CD4-positive, alpha-beta T cell (primary cell): Measurements from ENCODE around the gene SELENOV. TPM values are rescaled to one million over a fixed set of nuclear protein-coding genes. Genes with fewer than 3 reads are reported as not detected.

Source experiments
- ATAC-seq: fragments of 200-7000 bp; cut with Tn5 transposase; one replicate; pipeline ENCODE4 v1.10.0; 2022; ENCODE audit warnings: mild to moderate bottlenecking; ENCODE audit not compliant: poor library complexity
- CTCF ChIA-PET: fragments of 350-600 bp; sonication (Branson Sonifier 250); formaldehyde crosslinking; loops from one replicate; lab custom pipeline; 2021; ENCODE audit warnings: antibody characterized with exemption, inconsistent platforms; lab: Charles Lee
- POLR2A ChIA-PET: fragments of 350-600 bp; sonication (Branson Sonifier 250); formaldehyde crosslinking; loops from one replicate; lab custom pipeline; 2021; ENCODE audit warnings: antibody characterized with exemption, inconsistent platforms; lab: Charles Lee
- DNase-seq, 14 experiments: peaks; one replicate each; pipeline ENCODE4 v3.0.0-alpha.2; 2013 to 2020; ENCODE audit warnings: mixed read lengths in 2 of 14
- H3K27ac ChIP-seq, 2 donors: one replicate each; pipeline versions ENCODE4 v1.5.1 to v1.7.0; 2013; ENCODE audit warnings: low read length in 2 of 2, low read depth in 1 of 2, mild to moderate bottlenecking in 1 of 2
- H3K27me3 ChIP-seq, 2 experiments: 1 replicate in 1 of 2; 2 replicates in 1 of 2; pipeline versions ENCODE4 v1.6.1 to v1.7.0; 2013; ENCODE audit warnings: low read length in 2 of 2, control low read depth in 1 of 2, mild to moderate bottlenecking in 1 of 2, moderate library complexity in 1 of 2; ENCODE audit not compliant: insufficient read depth in 2 of 2, control insufficient read depth in 1 of 2
- H3K36me3 ChIP-seq: one replicate; pipeline ENCODE4 v1.6.1; 2013; ENCODE audit warnings: low read length, control low read depth; ENCODE audit not compliant: insufficient read depth
- H3K4me1 ChIP-seq: one replicate; pipeline ENCODE4 v1.6.1; 2013; ENCODE audit warnings: low read length, control low read depth; ENCODE audit not compliant: insufficient read depth
- H3K4me3 ChIP-seq: one replicate; pipeline ENCODE4 v1.5.1; 2013; ENCODE audit warnings: mild to moderate bottlenecking, low read length, moderate library complexity
- H3K9me3 ChIP-seq, 2 experiments: 1 replicate in 1 of 2; 2 replicates in 1 of 2; pipeline versions ENCODE4 v1.6.1 to v1.7.0; 2013; ENCODE audit warnings: low read length in 2 of 2, mild to moderate bottlenecking in 2 of 2, control low read depth in 1 of 2, moderate library complexity in 1 of 2; ENCODE audit not compliant: control insufficient read depth in 1 of 2, insufficient read depth in 1 of 2
- H3K27ac Mint-ChIP-seq: one replicate; pipeline ENCODE4 v1.8.0; 2020; ENCODE audit warnings: mixed read lengths
- H3K27me3 Mint-ChIP-seq: one replicate; pipeline ENCODE4 v1.8.0; 2021; ENCODE audit warnings: mixed read lengths
- H3K36me3 Mint-ChIP-seq: one replicate; pipeline ENCODE4 v1.8.0; 2021; ENCODE audit warnings: low read depth, mixed read lengths
- H3K4me1 Mint-ChIP-seq: one replicate; pipeline ENCODE4 v1.8.0; 2021; ENCODE audit warnings: low read depth, mixed read lengths
- H3K4me3 Mint-ChIP-seq: one replicate; pipeline ENCODE4 v1.8.0; 2020; ENCODE audit warnings: mild to moderate bottlenecking, mixed read lengths
- H3K9me3 Mint-ChIP-seq: one replicate; pipeline ENCODE4 v1.8.0; 2020; ENCODE audit warnings: mixed read lengths
- CTCF ChIP-seq: fragments of 200-600 bp; IDR thresholded peaks from one replicate; pipeline ENCODE4 v1.8.0; 2022; ENCODE audit warnings: antibody characterized with exemption, mild to moderate bottlenecking
- intact Hi-C, 2 experiments: fragments of 100-400 bp; cut with DNase I in 1 of 2; cut with micrococcal nuclease in 1 of 2; formaldehyde crosslinking; loops; one replicate each; pipeline versions ENCODE4 v1.15.1 to v1.9.0; 2023 to 2025; cut with DNase I, micrococcal nuclease
- total RNA-seq, 174 experiments: library from RNA in 2 of 174; stranded (reverse) in 2 of 174; gene quantifications; one replicate each; pipeline ENCODE4 v1.2.3 and lab custom pipeline; 2021 to 2026

SELENOV gene
- total RNA-seq, 2 experiments from 2014 or later, result not detected

GRCh38 chr19:39492225-39492624, 22.7 kb upstream of the SELENOV start:
- intact Hi-C loops, result no loop called here
- H3K36me3 ChIP-seq, result peaks cover 32% of the 10 kb centered on the region
- H3K4me1 Mint-ChIP-seq, result no peaks in the 10 kb centered on the region
- no peak for ATAC-seq
- DNase-seq, result no peak
- no peaks in the 10 kb centered on the region for H3K27me3 ChIP-seq
- peaks cover 37% of the 10 kb centered on the region for H3K36me3 Mint-ChIP-seq
- TF ChIP-seq CTCF, result no peak
- H3K9me3 ChIP-seq, result no peaks in the 10 kb centered on the region
- H3K9me3 Mint-ChIP-seq, result no peaks in the 10 kb centered on the region
- no peak overlapping the region for H3K27ac Mint-ChIP-seq
- no peak overlapping the region for H3K4me3 Mint-ChIP-seq
- ChIA-PET CTCF (interaction anchor here (0.6 to 1.3 kb wide), 4 partner anchors 11 to 166 kb away, joined by 3 to 7 read pairs (median 4); no protein-coding TSS in a partner anchor), POLR2A (no interaction called here)
- no peak overlapping the region for H3K4me3 ChIP-seq
- H3K27ac ChIP-seq, result no peak overlapping the region
- no peaks in the 10 kb centered on the region for H3K4me1 ChIP-seq
- H3K27me3 Mint-ChIP-seq, result peaks cover 6% of the 10 kb centered on the region

DNA sequence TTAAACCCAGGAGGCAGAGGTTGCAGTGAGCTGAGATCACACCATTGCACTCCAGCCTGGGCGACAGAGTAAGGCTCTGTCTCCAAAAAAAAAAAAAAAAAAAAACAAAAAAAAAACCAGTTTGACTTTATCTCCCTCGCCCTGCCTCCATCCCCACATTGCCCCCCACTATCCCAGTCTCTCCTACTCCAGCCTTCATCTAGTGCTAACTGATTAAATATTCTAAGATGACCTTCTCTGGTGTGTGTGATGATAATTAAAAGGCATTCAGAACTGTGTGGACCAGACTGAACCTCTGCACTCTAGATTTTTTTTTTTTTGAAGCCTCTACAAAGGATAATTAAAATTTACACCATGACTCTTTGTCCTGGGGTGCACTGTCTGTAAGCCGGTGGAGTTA, 22.2 kb upstream of the SELENOV start:
- TF ChIP-seq CTCF, result no peak
- intact Hi-C loops, result no loop called here
- Mint-ChIP-seq H3K4me1 (no peaks in the 10 kb centered on the region), H3K27ac (no peak overlapping the region), H3K36me3 (peaks cover 36% of the 10 kb centered on the region), H3K4me3 (no peak overlapping the region), H3K27me3 (peaks cover 6% of the 10 kb centered on the region), H3K9me3 (no peaks in the 10 kb centered on the region)
- Histone ChIP-seq H3K4me3 (no peak overlapping the region), H3K4me1 (peaks cover 2% of the 10 kb centered on the region), H3K27me3 (peaks cover 3% of the 10 kb centered on the region in 2 experiments), H3K27ac (no peak overlapping the region), H3K36me3 (peaks cover 32% of the 10 kb centered on the region), H3K9me3 (peaks cover 0 to 2% of the 10 kb centered on the region in 2 experiments)
- DNase-seq (no peak), ATAC-seq (no peak)
- ChIA-PET CTCF (interaction anchor here (0.6 to 1.3 kb wide), 3 partner anchors 10 to 166 kb away, joined by 3 to 7 read pairs (median 4); no protein-coding TSS in a partner anchor), POLR2A (no interaction called here)

- POLR2A ChIA-PET, result no interaction called here
- peaks cover 13% of the 10 kb centered on the region for H3K4me1 Mint-ChIP-seq
Observed at GRCh38 chr19:39494661-39495060, 20.3 kb upstream of the SELENOV start.

More at GRCh38 chr19:39494661-39495060, 20.3 kb upstream of the SELENOV start:
- Histone ChIP-seq H3K4me1 (peaks cover 20% of the 10 kb centered on the region), H3K9me3 (peaks cover 0 to 8% of the 10 kb centered on the region in 2 experiments), H3K4me3 (no peak overlapping the region), H3K27ac (no peak overlapping the region), H3K27me3 (peaks cover 18 to 22% of the 10 kb centered on the region in 2 experiments), H3K36me3 (peaks cover 13% of the 10 kb centered on the region)
- peaks cover 18% of the 10 kb centered on the region for H3K36me3 Mint-ChIP-seq
- no peak overlapping the region for H3K27ac Mint-ChIP-seq
- intact Hi-C loops, result no loop called here
- no peaks in the 10 kb centered on the region for H3K9me3 Mint-ChIP-seq
- DNase-seq, result no peak
- no peak for ATAC-seq
- no peak overlapping the region for H3K4me3 Mint-ChIP-seq
- no peak for TF ChIP-seq CTCF
- CTCF ChIA-PET, result no interaction called here
- H3K27me3 Mint-ChIP-seq, result peaks cover 23% of the 10 kb centered on the region
